Small intestine (tissue), 7 donors: ENCODE data around the gene CACNA1H. TPM values are rescaled to one million over a fixed set of nuclear protein-coding genes. Genes with fewer than 3 reads are reported as not detected.

Experiments
- DNase-seq, 2 donors: peaks; one replicate each; pipeline versions ENCODE4 v3.0.0 to v3.0.0-alpha.2; 2013
- FAIRE-seq: peaks from 2 replicates; lab custom pipeline; 2012; peaks lifted over from hg19 to GRCh38; lab: Jason Lieb, UNC
- H3K27ac ChIP-seq, 3 donors: one replicate each; pipeline ENCODE4 v1.5.1; 2013; ENCODE audit warnings: low read length in 2 of 3, mild to moderate bottlenecking in 2 of 3, control low read depth in 1 of 3, inconsistent platforms in 1 of 3, low read depth in 1 of 3, moderate library complexity in 1 of 3
- H3K27me3 ChIP-seq, 3 donors: one replicate each; pipeline ENCODE4 v1.6.1; 2013; ENCODE audit warnings: low read length in 3 of 3, inconsistent platforms in 1 of 3; ENCODE audit not compliant: control insufficient read depth in 3 of 3, insufficient read depth in 3 of 3
- H3K36me3 ChIP-seq, 3 donors: one replicate each; pipeline ENCODE4 v1.6.1; 2013; ENCODE audit warnings: low read length in 3 of 3, inconsistent platforms in 1 of 3, low read depth in 1 of 3, mild to moderate bottlenecking in 1 of 3, moderate library complexity in 1 of 3; ENCODE audit not compliant: control insufficient read depth in 3 of 3, insufficient read depth in 2 of 3
- H3K4me1 ChIP-seq, 3 donors: one replicate each; pipeline ENCODE4 v1.6.1; 2013; ENCODE audit warnings: low read length in 2 of 3, inconsistent platforms in 1 of 3, low read depth in 1 of 3, mild to moderate bottlenecking in 1 of 3, moderate library complexity in 1 of 3; ENCODE audit not compliant: control insufficient read depth in 3 of 3, insufficient read depth in 2 of 3
- H3K4me3 ChIP-seq, 3 donors: one replicate each; pipeline ENCODE4 v1.5.1; 2013; ENCODE audit warnings: low read length in 3 of 3, control low read depth in 1 of 3, inconsistent platforms in 1 of 3, low read depth in 1 of 3, mild to moderate bottlenecking in 1 of 3, moderate library complexity in 1 of 3
- H3K9me3 ChIP-seq, 2 donors: one replicate each; pipeline ENCODE4 v1.6.1; 2013; ENCODE audit warnings: low read depth in 1 of 2, low read length in 1 of 2; ENCODE audit not compliant: control insufficient read depth in 2 of 2, insufficient read depth in 1 of 2
- WGBS, 3 donors: extraction: QIAGEN DNeasy Blood & Tissue Kit; methylation state at CpG; one replicate each; pipeline ENCODE4 v1.1.7; 2013; 5-methylcytosine and 5-hydroxymethylcytosine counted together
- polyA plus RNA-seq, 4 donors: library from polyadenylated mRNA; stranded (reverse) in 3 of 4; unstranded in 1 of 4; fragments of 200-250 nt in 3 of 4; fragments of 120-200 nt in 1 of 4; gene quantifications; one replicate each; pipeline versions ENCODE4 v1.2.1 to v1.2.3, GENCODE V29; 2013
- donor health status: healthy with polysubstance abuse.
- donor health status: control.
- donor health status: control.
- donor health status: Bipolar disorder and iron deficiency.
- donor health status: healthy.

Gene CACNA1H
- polyA plus RNA-seq, 4 donors, result 0.22 to 7.0 (median 3.2) TPM

DNA sequence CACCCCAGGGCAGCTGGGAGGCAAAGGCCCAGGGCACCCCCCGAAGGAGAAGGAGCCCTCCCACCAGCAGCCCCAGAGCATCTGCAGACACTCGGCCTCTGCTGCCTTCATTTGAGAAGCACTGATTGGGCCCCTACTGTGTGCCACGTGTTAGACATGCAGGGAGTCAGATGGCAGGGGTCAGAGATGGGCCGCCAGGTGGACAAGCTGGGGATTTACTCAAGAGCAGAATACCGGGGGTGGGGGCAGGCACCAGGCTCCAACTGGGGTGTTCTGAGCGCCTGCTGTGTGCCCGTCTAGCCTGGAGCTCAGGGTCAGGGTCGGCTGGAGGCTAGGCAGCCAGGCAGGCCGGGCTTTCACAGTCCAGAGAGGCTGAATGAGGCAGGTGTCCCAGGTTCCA is 53.4 kb downstream of the CACNA1H start:
- H3K27ac ChIP-seq, result no peak overlapping the region
- H3K27me3 ChIP-seq, result no peaks in the 10 kb centered on the region
- DNase-seq (no peak), FAIRE-seq (no peak)
- no peaks in the 10 kb centered on the region for H3K4me1 ChIP-seq
- no peaks in the 10 kb centered on the region for H3K9me3 ChIP-seq
- H3K4me3 ChIP-seq, result no peak overlapping the region
- H3K36me3 ChIP-seq, result peaks cover 0 to 17% (median 0%) of the 10 kb centered on the region in 3 donors
- WGBS, 3 donors, result 70 to 77% (median 74%) methylated on average over 8 to 9 of the region's 9 CpGs

DNA sequence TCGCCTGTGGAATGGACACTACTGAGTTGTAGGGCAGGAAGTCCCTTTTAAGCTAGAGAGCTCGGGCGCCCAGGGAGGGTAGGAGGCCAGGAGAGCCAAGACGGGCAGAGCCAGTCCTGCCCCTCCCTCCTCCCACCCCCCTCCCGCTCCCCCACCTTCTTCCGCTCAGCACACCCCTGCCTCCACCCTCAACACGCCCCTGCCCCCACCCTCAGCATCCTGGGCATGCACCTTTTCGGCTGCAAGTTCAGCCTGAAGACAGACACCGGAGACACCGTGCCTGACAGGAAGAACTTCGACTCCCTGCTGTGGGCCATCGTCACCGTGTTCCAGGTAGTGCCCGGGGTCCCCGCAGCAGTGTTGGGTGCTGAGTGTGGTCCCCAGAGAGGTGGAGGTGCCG is 53.9 kb downstream of the CACNA1H start:
- Histone ChIP-seq H3K4me3 (no peak overlapping the region), H3K27ac (no peak overlapping the region), H3K36me3 (peaks cover 0 to 15% (median 0%) of the 10 kb centered on the region in 3 donors), H3K4me1 (no peaks in the 10 kb centered on the region), H3K27me3 (no peaks in the 10 kb centered on the region), H3K9me3 (no peaks in the 10 kb centered on the region)
- 81 to 91% (median 91%) methylated on average over 11 to 16 of the region's 16 CpGs for WGBS, 3 donors
- DNase-seq, result no peak
- FAIRE-seq, result no peak

DNA sequence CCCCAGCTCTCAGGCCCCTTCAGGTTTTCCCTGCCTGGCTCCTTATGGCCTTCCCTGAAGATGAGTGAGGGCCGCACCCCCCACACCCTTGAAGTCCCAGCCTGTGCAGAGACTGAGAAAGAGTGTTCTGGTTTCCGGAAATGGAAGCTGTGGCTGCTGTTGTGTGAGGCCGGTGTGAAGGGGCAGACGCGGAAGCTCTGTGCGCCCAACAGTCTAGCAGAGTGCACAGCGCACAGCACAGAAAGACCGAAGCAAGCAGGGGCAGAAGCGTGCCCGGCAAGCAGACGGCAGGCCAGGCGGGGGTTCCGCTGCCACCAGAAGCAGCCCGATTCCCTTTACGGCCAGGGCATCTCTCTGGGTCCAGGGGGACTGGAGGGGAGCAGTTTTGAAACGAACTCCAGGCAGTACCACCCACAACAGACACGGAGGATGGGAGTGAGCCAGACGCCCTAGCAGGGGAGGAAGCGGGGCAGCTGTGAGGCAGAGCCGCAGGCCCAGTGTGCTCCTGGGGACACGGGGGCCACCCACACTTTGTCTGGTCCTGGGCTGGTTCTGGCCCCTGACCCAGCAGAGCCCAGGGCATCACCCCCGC is 55.4 kb downstream of the CACNA1H start:
- WGBS, 3 donors, result 80 to 90% (median 87%) methylated on average over 18 to 22 of the region's 22 CpGs
- no peak for FAIRE-seq
- no peaks in the 10 kb centered on the region for H3K27me3 ChIP-seq
- DNase-seq, result no peak
- H3K9me3 ChIP-seq, result no peaks in the 10 kb centered on the region
- H3K36me3 ChIP-seq, result peaks cover 0 to 9% (median 0%) of the 10 kb centered on the region in 3 donors
- H3K4me3 ChIP-seq, result no peak overlapping the region
- no peak overlapping the region for H3K27ac ChIP-seq
- no peaks in the 10 kb centered on the region for H3K4me1 ChIP-seq

DNA sequence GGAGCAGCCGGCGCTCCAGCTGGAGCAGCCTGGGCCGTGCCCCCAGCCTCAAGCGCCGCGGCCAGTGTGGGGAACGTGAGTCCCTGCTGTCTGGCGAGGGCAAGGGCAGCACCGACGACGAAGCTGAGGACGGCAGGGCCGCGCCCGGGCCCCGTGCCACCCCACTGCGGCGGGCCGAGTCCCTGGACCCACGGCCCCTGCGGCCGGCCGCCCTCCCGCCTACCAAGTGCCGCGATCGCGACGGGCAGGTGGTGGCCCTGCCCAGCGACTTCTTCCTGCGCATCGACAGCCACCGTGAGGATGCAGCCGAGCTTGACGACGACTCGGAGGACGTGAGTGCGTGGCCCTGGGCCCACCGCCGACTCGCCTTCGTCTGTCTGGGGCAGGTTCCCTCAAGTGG is 56.2 kb downstream of the CACNA1H start:
- no peak for DNase-seq
- Histone ChIP-seq H3K27ac (no peak overlapping the region), H3K4me1 (no peaks in the 10 kb centered on the region), H3K27me3 (no peaks in the 10 kb centered on the region), H3K36me3 (peaks cover 0 to 12% (median 3%) of the 10 kb centered on the region in 3 donors), H3K9me3 (no peaks in the 10 kb centered on the region), H3K4me3 (no peak overlapping the region)
- FAIRE-seq, result no peak
- 93 to 96% (median 95%) methylated on average over 40 to 43 of the region's 43 CpGs for WGBS, 3 donors

DNA sequence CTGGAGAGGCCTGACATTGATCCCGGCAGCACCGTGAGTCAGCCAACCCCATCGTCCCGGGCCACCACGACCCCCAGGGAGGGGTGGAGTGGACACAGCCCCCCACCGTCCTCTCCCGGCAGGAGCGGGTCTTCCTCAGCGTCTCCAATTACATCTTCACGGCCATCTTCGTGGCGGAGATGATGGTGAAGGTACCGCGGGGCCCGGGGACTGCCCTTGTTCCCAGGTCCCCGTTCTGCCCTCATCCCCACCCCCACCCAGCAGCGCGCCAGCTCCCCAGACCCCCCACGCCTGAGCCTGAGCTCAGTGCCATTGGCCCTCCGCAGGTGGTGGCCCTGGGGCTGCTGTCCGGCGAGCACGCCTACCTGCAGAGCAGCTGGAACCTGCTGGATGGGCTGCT is 57.6 kb downstream of the CACNA1H start:
- no peak overlapping the region for H3K27ac ChIP-seq
- 87 to 89% (median 88%) methylated on average over 23 of the region's 23 CpGs for WGBS, 3 donors
- no peaks in the 10 kb centered on the region for H3K4me1 ChIP-seq
- H3K4me3 ChIP-seq, result no peak overlapping the region
- FAIRE-seq, result no peak
- DNase-seq, result no peak
- H3K36me3 ChIP-seq, result peaks cover 0 to 14% (median 3%) of the 10 kb centered on the region in 3 donors
- no peaks in the 10 kb centered on the region for H3K9me3 ChIP-seq
- H3K27me3 ChIP-seq, result no peaks in the 10 kb centered on the region

DNA sequence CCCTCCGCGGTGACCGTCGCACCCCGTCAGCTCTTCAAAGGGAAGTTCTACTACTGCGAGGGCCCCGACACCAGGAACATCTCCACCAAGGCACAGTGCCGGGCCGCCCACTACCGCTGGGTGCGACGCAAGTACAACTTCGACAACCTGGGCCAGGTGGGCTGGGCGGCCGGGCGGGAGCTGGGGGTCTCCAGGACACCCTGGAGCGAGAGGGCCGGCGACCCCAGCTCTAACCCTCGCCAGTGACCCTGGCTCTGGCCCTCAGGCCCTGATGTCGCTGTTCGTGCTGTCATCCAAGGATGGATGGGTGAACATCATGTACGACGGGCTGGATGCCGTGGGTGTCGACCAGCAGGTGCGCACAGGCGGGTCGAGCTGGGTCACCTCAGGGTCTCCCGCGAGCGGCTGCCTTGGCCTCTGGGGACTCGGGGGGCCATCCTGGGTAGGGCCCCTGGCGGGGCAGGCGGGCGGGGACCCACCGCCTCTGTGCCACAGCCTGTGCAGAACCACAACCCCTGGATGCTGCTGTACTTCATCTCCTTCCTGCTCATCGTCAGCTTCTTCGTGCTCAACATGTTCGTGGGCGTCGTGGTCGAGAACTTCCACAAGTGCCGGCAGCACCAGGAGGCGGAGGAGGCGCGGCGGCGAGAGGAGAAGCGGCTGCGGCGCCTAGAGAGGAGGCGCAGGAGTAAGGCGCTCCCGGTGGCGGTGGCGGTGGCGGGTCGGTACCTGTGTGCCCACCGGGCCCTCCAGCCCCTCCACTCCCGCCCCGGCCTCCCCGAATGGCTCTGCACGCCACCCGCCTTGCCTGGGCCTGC is 58.8 kb downstream of the CACNA1H start:
- Histone ChIP-seq H3K4me1 (no peaks in the 10 kb centered on the region), H3K4me3 (no peak overlapping the region), H3K27me3 (no peaks in the 10 kb centered on the region), H3K27ac (no peak overlapping the region), H3K36me3 (peaks cover 0 to 14% (median 3%) of the 10 kb centered on the region in 3 donors), H3K9me3 (no peaks in the 10 kb centered on the region)
- no peak for FAIRE-seq
- DNase-seq, result no peak
- 90 to 95% (median 93%) methylated on average over 60 to 65 of the region's 65 CpGs for WGBS, 3 donors

DNA sequence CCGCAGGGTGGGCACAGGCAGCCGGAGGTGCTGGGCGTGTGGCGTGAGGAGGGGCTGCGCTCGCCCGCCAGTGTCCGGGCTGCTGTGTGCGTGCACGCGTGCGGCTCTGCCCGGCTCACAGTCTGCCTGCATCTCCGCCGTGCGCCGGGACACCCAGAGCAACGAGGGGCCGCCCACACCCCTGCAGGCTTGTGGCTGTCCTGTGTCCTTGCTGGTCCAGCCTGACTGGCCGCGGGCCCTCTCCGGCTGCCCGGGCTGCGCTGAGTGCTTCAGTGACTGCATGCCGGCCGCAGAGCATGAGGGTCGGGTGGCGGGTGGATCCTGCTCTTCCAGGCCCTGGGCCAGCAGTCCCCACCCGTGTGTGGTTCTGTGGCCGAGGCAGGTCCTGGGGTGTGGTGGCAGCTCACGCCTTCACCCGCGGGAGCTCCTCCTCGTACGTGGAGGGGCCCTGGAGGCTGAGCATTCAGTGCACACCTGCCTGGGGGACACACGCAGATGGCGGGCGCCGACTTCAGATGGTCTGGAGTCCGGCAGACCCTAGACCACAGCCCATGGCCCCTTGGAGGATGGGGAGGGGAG is 59.8 kb downstream of the CACNA1H start:
- Histone ChIP-seq H3K4me3 (no peak overlapping the region), H3K9me3 (no peaks in the 10 kb centered on the region), H3K4me1 (no peaks in the 10 kb centered on the region), H3K36me3 (peaks cover 0 to 11% (median 3%) of the 10 kb centered on the region in 3 donors), H3K27ac (no peak overlapping the region), H3K27me3 (no peaks in the 10 kb centered on the region)
- FAIRE-seq (no peak), DNase-seq (no peak)
- 86 to 90% (median 88%) methylated on average over 33 to 40 of the region's 40 CpGs for WGBS, 3 donors

DNA sequence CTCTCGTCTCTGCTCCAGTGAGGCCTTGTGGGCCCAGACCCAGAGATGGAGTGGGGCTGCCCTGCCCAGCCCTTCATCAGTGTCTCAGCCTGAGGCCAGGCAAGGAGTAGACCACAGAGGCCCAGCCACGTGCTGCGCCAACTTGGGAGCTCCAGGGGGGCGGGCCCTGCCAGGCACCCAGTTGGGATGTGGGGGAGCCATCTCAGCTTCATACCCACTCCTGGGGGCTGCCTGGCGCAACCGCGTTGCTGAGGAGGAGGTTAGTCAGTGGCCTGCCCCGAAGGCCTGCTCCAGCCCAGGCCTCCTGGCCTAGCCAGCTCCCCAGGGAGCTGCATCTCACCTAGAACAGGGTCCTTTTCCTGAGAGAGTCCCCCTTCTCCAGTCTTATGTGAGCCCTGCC is 60.3 kb downstream of the CACNA1H start:
- H3K27ac ChIP-seq, result no peak overlapping the region
- no peaks in the 10 kb centered on the region for H3K4me1 ChIP-seq
- WGBS, 3 donors, result 77 to 89% (median 83%) methylated on average over 7 to 8 of the region's 8 CpGs
- H3K27me3 ChIP-seq, result no peaks in the 10 kb centered on the region
- no peak overlapping the region for H3K4me3 ChIP-seq
- DNase-seq, result no peak
- FAIRE-seq, result no peak
- peaks cover 0 to 11% (median 3%) of the 10 kb centered on the region in 3 donors for H3K36me3 ChIP-seq
- H3K9me3 ChIP-seq, result no peaks in the 10 kb centered on the region
